ENCODE measurements around the gene CDIPT.
"Not testable (repeated sequence)": the region's sequence is repeated elsewhere in the genome, so short reads cannot be mapped to it uniquely, and the experiment has no call there.

CDIPT gene

DNA sequence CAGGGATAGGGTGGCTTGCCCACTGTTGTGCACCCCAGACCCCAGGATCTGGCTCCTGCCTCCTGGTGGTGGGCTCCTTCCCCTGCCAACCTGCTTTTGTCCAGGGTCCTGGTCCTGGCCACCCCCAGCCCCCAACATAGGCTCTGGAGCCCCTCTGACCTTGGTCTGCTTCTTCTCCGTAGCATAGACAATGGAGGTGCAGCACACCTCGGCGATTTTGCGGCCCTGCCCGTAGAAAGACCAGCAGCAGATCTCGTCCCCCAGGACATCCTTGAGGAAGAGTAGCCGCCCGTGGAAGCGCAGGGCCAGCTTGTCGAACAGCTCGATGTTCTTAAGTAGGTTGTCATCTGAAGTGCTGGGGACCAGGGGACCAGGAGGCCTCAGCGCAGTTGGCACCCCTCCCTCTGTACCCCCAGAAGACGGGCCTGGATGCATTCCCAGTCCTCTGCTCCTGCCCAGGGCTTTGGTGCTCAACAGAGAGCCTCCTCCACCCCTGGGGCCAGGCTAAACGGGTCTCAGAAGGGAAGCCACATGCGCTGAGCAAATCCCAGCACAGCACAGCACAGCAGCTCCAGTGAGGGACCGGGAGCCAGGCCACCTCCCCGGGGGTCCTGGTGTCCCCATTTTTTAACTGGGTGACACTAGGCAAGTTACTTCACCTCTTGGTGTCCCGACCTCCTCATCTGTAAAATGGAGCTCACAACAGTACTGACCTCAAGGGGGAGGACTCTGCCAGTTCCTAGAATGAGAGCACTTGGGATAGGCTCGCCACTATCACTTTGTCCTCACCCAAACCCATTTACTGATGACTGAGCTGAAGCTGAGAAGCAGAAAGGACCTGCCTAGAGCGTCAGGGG, 48.0 kb upstream of the CDIPT start:
- Histone ChIP-seq H4K20me1 (ENCODE audit: insufficient read depth, low read length, poor library complexity, severe bottlenecking) (no peaks in the 10 kb centered on the region), H3K4me3 (ENCODE audit: low read length, poor library complexity, severe bottlenecking) (no peak overlapping the region), H3F3A (ENCODE audit: low read depth) (no peaks in the 10 kb centered on the region), H3K36me3 (ENCODE audit: insufficient read depth, low read length) (no peaks in the 10 kb centered on the region), H3K4me1 (ENCODE audit: insufficient read depth, low read length, poor library complexity, severe bottlenecking) (no peaks in the 10 kb centered on the region), H3K9me3 (ENCODE audit: insufficient read depth, low read depth, low read length) (no peaks in the 10 kb centered on the region), H3K9me2 (replicated peaks; ENCODE audit: low read depth, low read length) (no peaks in the 10 kb centered on the region), H2AFZ (ENCODE audit: low read length) (no peak overlapping the region), H3K4me2 (ENCODE audit: low read depth, low read length, poor library complexity, severe bottlenecking) (no peak overlapping the region), H3K79me2 (ENCODE audit: insufficient read depth, low read length) (no peaks in the 10 kb centered on the region), H3K27me3 (ENCODE audit: insufficient read depth, low read length, poor library complexity, severe bottlenecking) (no peaks in the 10 kb centered on the region), H3K9ac (ENCODE audit: low read depth, low read length, poor library complexity, severe bottlenecking) (no peak overlapping the region)
- TF ChIP-seq EZH2phosphoT487 (IDR thresholded peaks at IDR 0.05; ENCODE audit: borderline replicate concordance), result no peak
- TF ChIP-seq, protein P1, sequence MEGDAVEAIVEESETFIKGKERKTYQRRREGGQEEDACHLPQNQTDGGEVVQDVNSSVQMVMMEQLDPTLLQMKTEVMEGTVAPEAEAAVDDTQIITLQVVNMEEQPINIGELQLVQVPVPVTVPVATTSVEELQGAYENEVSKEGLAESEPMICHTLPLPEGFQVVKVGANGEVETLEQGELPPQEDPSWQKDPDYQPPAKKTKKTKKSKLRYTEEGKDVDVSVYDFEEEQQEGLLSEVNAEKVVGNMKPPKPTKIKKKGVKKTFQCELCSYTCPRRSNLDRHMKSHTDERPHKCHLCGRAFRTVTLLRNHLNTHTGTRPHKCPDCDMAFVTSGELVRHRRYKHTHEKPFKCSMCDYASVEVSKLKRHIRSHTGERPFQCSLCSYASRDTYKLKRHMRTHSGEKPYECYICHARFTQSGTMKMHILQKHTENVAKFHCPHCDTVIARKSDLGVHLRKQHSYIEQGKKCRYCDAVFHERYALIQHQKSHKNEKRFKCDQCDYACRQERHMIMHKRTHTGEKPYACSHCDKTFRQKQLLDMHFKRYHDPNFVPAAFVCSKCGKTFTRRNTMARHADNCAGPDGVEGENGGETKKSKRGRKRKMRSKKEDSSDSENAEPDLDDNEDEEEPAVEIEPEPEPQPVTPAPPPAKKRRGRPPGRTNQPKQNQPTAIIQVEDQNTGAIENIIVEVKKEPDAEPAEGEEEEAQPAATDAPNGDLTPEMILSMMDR (conservative IDR thresholded peaks at IDR 0.05; ENCODE audit: low read length), result no peak

DNA sequence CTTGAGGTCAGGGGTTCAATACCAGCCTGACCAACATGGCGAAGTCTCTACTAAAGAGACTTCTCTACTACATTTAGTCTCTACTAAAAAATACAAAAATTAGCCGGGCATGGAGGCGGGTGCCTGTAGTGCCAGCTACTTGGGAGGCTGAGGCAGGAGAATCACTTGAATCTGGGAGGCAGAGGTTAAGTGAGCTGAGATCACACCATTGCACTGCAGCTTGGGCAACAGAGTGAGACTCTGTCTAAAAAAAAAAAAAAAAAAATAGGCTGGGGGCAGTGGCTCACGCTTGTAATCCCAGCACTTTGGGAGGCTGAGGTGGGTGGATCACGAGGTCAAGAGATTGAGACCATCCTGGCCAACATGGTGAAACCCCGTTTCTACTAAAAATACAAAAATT, 46.8 kb upstream of the CDIPT start:
- H3K9ac ChIP-seq (ENCODE audit: low read depth, low read length, poor library complexity, severe bottlenecking); H3K4me3 ChIP-seq (ENCODE audit: low read length, poor library complexity, severe bottlenecking); H4K20me1 ChIP-seq (ENCODE audit: insufficient read depth, low read length, poor library complexity, severe bottlenecking); H3K79me2 ChIP-seq (ENCODE audit: insufficient read depth, low read length); H2AFZ ChIP-seq (ENCODE audit: low read length); H3K9me2 ChIP-seq (replicated peaks; ENCODE audit: low read depth, low read length); H3K9me3 ChIP-seq (ENCODE audit: insufficient read depth, low read depth, low read length); H3K4me2 ChIP-seq (ENCODE audit: low read depth, low read length, poor library complexity, severe bottlenecking); H3K4me1 ChIP-seq (ENCODE audit: insufficient read depth, low read length, poor library complexity, severe bottlenecking); H3K36me3 ChIP-seq (ENCODE audit: insufficient read depth, low read length); H3F3A ChIP-seq (ENCODE audit: low read depth); H3K27me3 ChIP-seq (ENCODE audit: insufficient read depth, low read length, poor library complexity, severe bottlenecking): not testable (repeated sequence)

GRCh38 chr16:29909391-29909790, 46.4 kb upstream of the CDIPT start:
- Histone ChIP-seq H2AFZ (ENCODE audit: low read length) (no peak overlapping the region), H3K4me2 (ENCODE audit: low read depth, low read length, poor library complexity, severe bottlenecking) (no peak overlapping the region), H3K27me3 (ENCODE audit: insufficient read depth, low read length, poor library complexity, severe bottlenecking) (no peaks in the 10 kb centered on the region), H3K9ac (ENCODE audit: low read depth, low read length, poor library complexity, severe bottlenecking) (no peak overlapping the region), H3K36me3 (ENCODE audit: insufficient read depth, low read length) (no peaks in the 10 kb centered on the region), H3K9me2 (replicated peaks; ENCODE audit: low read depth, low read length) (no peaks in the 10 kb centered on the region), H3F3A (ENCODE audit: low read depth) (no peaks in the 10 kb centered on the region), H3K4me1 (ENCODE audit: insufficient read depth, low read length, poor library complexity, severe bottlenecking) (no peaks in the 10 kb centered on the region), H4K20me1 (ENCODE audit: insufficient read depth, low read length, poor library complexity, severe bottlenecking) (no peaks in the 10 kb centered on the region), H3K4me3 (ENCODE audit: low read length, poor library complexity, severe bottlenecking) (no peak overlapping the region), H3K79me2 (ENCODE audit: insufficient read depth, low read length) (no peaks in the 10 kb centered on the region), H3K9me3 (ENCODE audit: insufficient read depth, low read depth, low read length) (no peaks in the 10 kb centered on the region)
- TF ChIP-seq, protein P1 (conservative IDR thresholded peaks at IDR 0.05; ENCODE audit: low read length), result no peak
- TF ChIP-seq EZH2phosphoT487 (IDR thresholded peaks at IDR 0.05; ENCODE audit: borderline replicate concordance), result no peak

- Histone ChIP-seq H3K9me2 (replicated peaks; ENCODE audit: low read depth, low read length) (no peaks in the 10 kb centered on the region), H3K27me3 (ENCODE audit: insufficient read depth, low read length, poor library complexity, severe bottlenecking) (no peaks in the 10 kb centered on the region), H3K4me3 (ENCODE audit: low read length, poor library complexity, severe bottlenecking) (no peak overlapping the region), H3F3A (ENCODE audit: low read depth) (no peaks in the 10 kb centered on the region), H4K20me1 (ENCODE audit: insufficient read depth, low read length, poor library complexity, severe bottlenecking) (no peaks in the 10 kb centered on the region), H3K79me2 (ENCODE audit: insufficient read depth, low read length) (no peaks in the 10 kb centered on the region), H3K36me3 (ENCODE audit: insufficient read depth, low read length) (no peaks in the 10 kb centered on the region), H3K4me2 (ENCODE audit: low read depth, low read length, poor library complexity, severe bottlenecking) (no peak overlapping the region), H3K9ac (ENCODE audit: low read depth, low read length, poor library complexity, severe bottlenecking) (no peak overlapping the region), H3K4me1 (ENCODE audit: insufficient read depth, low read length, poor library complexity, severe bottlenecking) (no peaks in the 10 kb centered on the region), H3K9me3 (ENCODE audit: insufficient read depth, low read depth, low read length) (no peaks in the 10 kb centered on the region), H2AFZ (ENCODE audit: low read length) (no peak overlapping the region)
- TF ChIP-seq, protein P1 (conservative IDR thresholded peaks at IDR 0.05; ENCODE audit: low read length), result no peak
- no peak for TF ChIP-seq EZH2phosphoT487 (IDR thresholded peaks at IDR 0.05; ENCODE audit: borderline replicate concordance)
These were observed 45.7 kb upstream of the CDIPT start for GRCh38 chr16:29908719-29909220.
